A549 (cell line): ENCODE results near the gene CARD8. TPM values are rescaled to one million over a fixed set of nuclear protein-coding genes. Genes with fewer than 3 reads are reported as not detected.

Experiments used
- ATAC-seq, 2 experiments: fragments of 200-7000 bp in 1 of 2; fragments of >200 bp in 1 of 2; cut with Nextera tagmentation in 1 of 2; cut with Tn5 transposase in 1 of 2; 3 replicates each; pipeline versions ENCODE4 v1.8.0 to v1.9.1; 2018 to 2020; ENCODE audit warnings: mild to moderate bottlenecking in 1 of 2, moderate library complexity in 1 of 2
- CTCF ChIA-PET: fragments of 300-600 bp; sonication (Branson Sonifier 250); formaldehyde crosslinking; extraction: SDS; loops from one replicate; lab custom pipeline; 2021; ENCODE audit warnings: antibody characterized with exemption, inconsistent platforms; lab: Yijun Ruan, JAX
- POLR2A ChIA-PET: fragments of 350-600 bp; formaldehyde crosslinking; extraction: SDS; loops from one replicate; lab custom pipeline; 2021; ENCODE audit warnings: antibody characterized with exemption, inconsistent platforms; lab: Yijun Ruan, JAX
- DNase-seq, 2 experiments: peaks; one replicate each; pipeline versions ENCODE4 v3.0.0 to v3.0.0-alpha.2; 2011 to 2016; ENCODE audit warnings: low read depth in 1 of 2, low spot score in 1 of 2
- FAIRE-seq: peaks from 2 replicates; lab custom pipeline; 2011; peaks lifted over from hg19 to GRCh38; lab: Jason Lieb, UNC
- H3K27ac ChIP-seq, 2 experiments: fragments of >200 bp; sonication (Bioruptor Twin); formaldehyde crosslinking; 3 replicates each; pipeline ENCODE4 v1.5.1; 2016 to 2017
- H3K4me1 ChIP-seq: fragments of >200 bp; sonication (Bioruptor Twin); formaldehyde crosslinking; 3 replicates; pipeline ENCODE4 v1.6.1; 2016
- H3K4me2 ChIP-seq: fragments of >200 bp; sonication (Bioruptor Twin); formaldehyde crosslinking; 3 replicates; pipeline ENCODE4 v1.6.1; 2016
- H3K4me3 ChIP-seq: fragments of >200 bp; sonication (Bioruptor Twin); formaldehyde crosslinking; 3 replicates; pipeline ENCODE4 v1.5.1; 2016
- H3K9me3 ChIP-seq: fragments of >200 bp; sonication (Bioruptor Twin); formaldehyde crosslinking; 3 replicates; pipeline ENCODE4 v1.6.1; 2016
- E2F6 ChIP-seq: IDR thresholded peaks from 2 replicates; pipeline ENCODE4 v1.6.1; 2012; ENCODE audit warnings: low read depth, borderline replicate concordance
- EHF ChIP-seq: fragments of 250-450 bp; sonication (Bioruptor Pico); IDR thresholded peaks from 2 replicates; pipeline ENCODE4 v1.5.0; 2020; ENCODE audit warnings: mild to moderate bottlenecking
- FOXS1 ChIP-seq: fragments of 250-450 bp; sonication (Bioruptor Pico); IDR thresholded peaks from 2 replicates; pipeline ENCODE4 v1.5.0; 2020; ENCODE audit warnings: mild to moderate bottlenecking, moderate library complexity
- HES2 ChIP-seq: fragments of >200 bp; sonication (Bioruptor Twin); formaldehyde crosslinking; IDR thresholded peaks from 2 replicates; pipeline ENCODE4 v1.6.1; 2016
- HEYL ChIP-seq: fragments of 250-450 bp; sonication (Bioruptor Pico); IDR thresholded peaks from 2 replicates; pipeline ENCODE4 v1.8.0; 2021; ENCODE audit warnings: mild to moderate bottlenecking, moderate library complexity
- HOXA7 ChIP-seq: fragments of 250-450 bp; sonication (Bioruptor Pico); IDR thresholded peaks from 2 replicates; pipeline ENCODE4 v1.5.0; 2020; ENCODE audit warnings: mild to moderate bottlenecking, moderate library complexity
- HOXB13 ChIP-seq: fragments of 250-450 bp; sonication (Bioruptor Pico); IDR thresholded peaks from 2 replicates; pipeline ENCODE4 v1.5.0; 2020; ENCODE audit warnings: low read depth, mild to moderate bottlenecking, moderate library complexity
- JUN ChIP-seq, 2 experiments: fragments of >200 bp; sonication (Bioruptor Twin); formaldehyde crosslinking; IDR thresholded peaks; 2 replicates in 1 of 2; 3 replicates in 1 of 2; pipeline ENCODE4 v1.6.1; 2016 to 2017
- JUNB ChIP-seq: fragments of >200 bp; sonication (Bioruptor Twin); formaldehyde crosslinking; IDR thresholded peaks from 2 replicates; pipeline ENCODE4 v1.6.1; 2016
- KDM1A ChIP-seq: fragments of 200-600 bp; sonication (generic); IDR thresholded peaks from 2 replicates; pipeline ENCODE4 v1.6.1; 2016; ENCODE audit warnings: low read depth, mild to moderate bottlenecking
- MYC ChIP-seq: IDR thresholded peaks from 2 replicates; pipeline ENCODE4 v1.6.1; 2012; ENCODE audit warnings: mild to moderate bottlenecking, inconsistent platforms, low read length, improper control_type of control experiment, borderline replicate concordance
- NFE2L2 ChIP-seq: fragments of 150-350 bp; conservative IDR thresholded peaks from 2 replicates; pipeline ENCODE4 v1.6.1; 2014; ENCODE audit warnings: low read length
- POLR2A ChIP-seq: IDR thresholded peaks from 2 replicates; pipeline ENCODE4 v1.6.1; 2012; ENCODE audit warnings: mild to moderate bottlenecking, low read length
- POLR2AphosphoS2 ChIP-seq: conservative IDR thresholded peaks from 2 replicates; pipeline ENCODE4 v1.6.1; 2012; ENCODE audit warnings: low read length, improper control_type of control experiment, inconsistent platforms
- RFX5 ChIP-seq: fragments of 450-650 bp; IDR thresholded peaks from 2 replicates; pipeline ENCODE4 v1.7.1; 2014; ENCODE audit warnings: antibody characterized with exemption, mild to moderate bottlenecking, moderate library complexity
- SMC3 ChIP-seq: fragments of >200 bp; sonication (Bioruptor Twin); formaldehyde crosslinking; IDR thresholded peaks from 3 replicates; pipeline ENCODE4 v1.6.1; 2018; ENCODE audit warnings: inconsistent platforms
- SREBF2 ChIP-seq: fragments of 450-650 bp; IDR thresholded peaks from 2 replicates; pipeline ENCODE4 v1.6.1; 2014; ENCODE audit warnings: mild to moderate bottlenecking, moderate library complexity
- ZFP36 ChIP-seq: fragments of 450-650 bp; IDR thresholded peaks from 2 replicates; pipeline ENCODE4 v1.6.1; 2014; ENCODE audit warnings: borderline replicate concordance; ENCODE audit not compliant: partially characterized antibody
- WGBS: methylation state at CpG from one replicate; pipeline ENCODE4 v1.1.6; 2017; ENCODE audit errors: missing lambda C conversion rate; 5-methylcytosine and 5-hydroxymethylcytosine counted together
- polyA plus RNA-seq, 4 experiments: library from polyadenylated mRNA; depleted of rRNA in 3 of 4; stranded (reverse); fragments of >200 nt; fragmentation: RNase III in 1 of 4; extraction: RNeasy Plus Mini Kit Qiagen cat#74134 plus additional on column Dnase treatment in 1 of 4; gene quantifications; 2 replicates in 3 of 4; 3 replicates in 1 of 4; pipeline ENCODE4 v1.2.3, GENCODE V29; 2011 to 2017
- TF ChIP-seq, protein P1 (sequence below): fragments of 450-650 bp; IDR thresholded peaks from 2 replicates; pipeline ENCODE4 v1.6.1; 2014; ENCODE audit warnings: antibody characterized with exemption
- TF ChIP-seq, protein P2 (sequence below): fragments of 250-450 bp; sonication (Bioruptor Pico); IDR thresholded peaks from 2 replicates; pipeline ENCODE4 v1.5.0; 2021; ENCODE audit warnings: mild to moderate bottlenecking, moderate library complexity, borderline replicate concordance
- TF ChIP-seq, protein P3 (sequence below): fragments of 250-450 bp; sonication (Bioruptor Pico); IDR thresholded peaks from 2 replicates; pipeline ENCODE4 v1.5.0; 2020; ENCODE audit warnings: low read depth, mild to moderate bottlenecking, moderate library complexity
- TF ChIP-seq, protein P4 (sequence below): fragments of >200 bp; sonication (Bioruptor Twin); formaldehyde crosslinking; IDR thresholded peaks from 3 replicates; pipeline ENCODE4 v1.6.1; 2016

Gene CARD8
- polyA plus RNA-seq, 2 of the 4 experiments (the other 2 are of a cell fraction), result 27.5 to 34.7 TPM

DNA sequence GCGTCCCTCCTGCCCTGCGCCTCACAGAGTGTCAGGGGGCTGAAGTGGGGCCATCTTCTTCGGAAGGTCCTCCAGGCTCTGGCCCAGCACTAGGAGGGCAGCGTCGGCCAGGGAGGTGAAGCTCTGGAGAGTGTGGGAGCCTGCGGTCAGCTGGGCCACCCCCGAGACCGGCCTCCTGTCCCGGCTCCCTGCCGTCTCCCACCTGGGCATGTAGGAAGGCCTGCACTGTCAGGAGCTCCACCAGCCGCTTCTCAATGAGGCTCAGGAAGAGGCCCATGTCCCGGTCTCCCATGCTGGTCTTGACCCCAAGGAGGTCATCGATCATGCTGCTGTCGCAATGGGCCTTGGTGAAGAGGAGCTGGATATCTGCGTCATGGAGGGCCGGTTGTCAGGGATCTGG is 42.3 kb upstream of the CARD8 start:
- 96% methylated on average over 11 of the region's 16 CpGs for WGBS
- ChIA-PET POLR2A (no interaction called here), CTCF (interaction anchor here (1.0 to 15.7 kb wide), 9 partner anchors 10 to 335 kb away, joined by 3 to 499 read pairs (median 8); partner anchors contain the start of gene ZNF114)
- H3K9me3 ChIP-seq, result no peaks in the 10 kb centered on the region
- no peak overlapping the region for H3K4me3 ChIP-seq
- no peak for FAIRE-seq
- DNase-seq, result no peak
- H3K4me2 ChIP-seq, result no peak overlapping the region
- ATAC-seq, result no peak
- TF ChIP-seq HEYL (CRISPR knock-in tag) (no peak), SMC3 (no peak), POLR2AphosphoS2 (no peak), JUNB (no peak), HOXA7 (CRISPR knock-in tag) (no peak), MYC (no peak)
- TF ChIP-seq, protein P1, sequence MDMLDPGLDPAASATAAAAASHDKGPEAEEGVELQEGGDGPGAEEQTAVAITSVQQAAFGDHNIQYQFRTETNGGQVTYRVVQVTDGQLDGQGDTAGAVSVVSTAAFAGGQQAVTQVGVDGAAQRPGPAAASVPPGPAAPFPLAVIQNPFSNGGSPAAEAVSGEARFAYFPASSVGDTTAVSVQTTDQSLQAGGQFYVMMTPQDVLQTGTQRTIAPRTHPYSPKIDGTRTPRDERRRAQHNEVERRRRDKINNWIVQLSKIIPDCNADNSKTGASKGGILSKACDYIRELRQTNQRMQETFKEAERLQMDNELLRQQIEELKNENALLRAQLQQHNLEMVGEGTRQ, result no peak
- TF ChIP-seq, protein P2, sequence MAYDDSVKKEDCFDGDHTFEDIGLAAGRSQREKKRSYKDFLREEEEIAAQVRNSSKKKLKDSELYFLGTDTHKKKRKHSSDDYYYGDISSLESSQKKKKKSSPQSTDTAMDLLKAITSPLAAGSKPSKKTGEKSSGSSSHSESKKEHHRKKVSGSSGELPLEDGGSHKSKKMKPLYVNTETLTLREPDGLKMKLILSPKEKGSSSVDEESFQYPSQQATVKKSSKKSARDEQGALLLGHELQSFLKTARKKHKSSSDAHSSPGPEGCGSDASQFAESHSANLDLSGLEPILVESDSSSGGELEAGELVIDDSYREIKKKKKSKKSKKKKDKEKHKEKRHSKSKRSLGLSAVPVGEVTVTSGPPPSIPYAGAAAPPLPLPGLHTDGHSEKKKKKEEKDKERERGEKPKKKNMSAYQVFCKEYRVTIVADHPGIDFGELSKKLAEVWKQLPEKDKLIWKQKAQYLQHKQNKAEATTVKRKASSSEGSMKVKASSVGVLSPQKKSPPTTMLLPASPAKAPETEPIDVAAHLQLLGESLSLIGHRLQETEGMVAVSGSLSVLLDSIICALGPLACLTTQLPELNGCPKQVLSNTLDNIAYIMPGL, result no peak
- no peaks in the 10 kb centered on the region for H3K4me1 ChIP-seq
- no peak overlapping the region for H3K27ac ChIP-seq

DNA sequence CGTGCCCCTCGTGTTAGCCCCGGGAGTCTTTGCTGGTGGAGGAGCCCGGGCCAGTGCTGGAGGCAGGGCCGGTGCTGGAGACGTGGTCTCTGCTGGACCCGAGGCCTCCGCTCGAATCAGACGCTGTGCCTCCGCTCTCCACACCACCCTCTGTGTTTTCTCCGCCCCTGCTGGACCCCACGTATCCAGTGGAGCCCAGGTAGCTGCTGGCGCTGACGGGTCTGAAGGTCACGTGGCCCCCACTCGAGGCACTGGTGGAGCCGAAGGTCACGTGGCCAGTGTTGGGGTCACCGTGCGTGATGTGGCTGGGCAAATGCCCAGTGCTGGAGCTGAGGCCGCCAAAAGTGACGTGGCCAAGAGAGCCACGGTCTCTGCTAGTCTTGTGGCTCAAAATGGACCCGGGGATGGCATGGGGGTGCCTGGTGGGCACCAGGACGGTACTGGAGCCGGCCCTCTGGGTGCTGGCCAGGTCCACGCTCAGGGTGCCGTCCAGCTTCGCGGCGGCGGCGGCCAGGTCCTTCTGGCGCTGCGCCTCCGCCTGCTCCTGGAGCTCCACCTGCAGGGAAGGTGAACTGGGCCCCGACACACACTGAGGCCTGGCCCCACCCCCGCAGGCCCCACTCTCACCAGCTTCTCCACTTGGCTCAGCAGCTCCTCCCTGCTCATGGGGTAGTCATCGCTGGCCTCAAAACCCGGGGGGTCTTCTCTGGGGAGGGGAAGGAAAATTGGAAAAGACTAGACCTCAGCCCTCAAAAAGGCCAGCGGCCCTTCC is 41.4 kb upstream of the CARD8 start:
- no peak for DNase-seq
- Histone ChIP-seq H3K4me3 (no peak overlapping the region), H3K4me2 (no peak overlapping the region), H3K9me3 (no peaks in the 10 kb centered on the region), H3K27ac (no peak overlapping the region)
- CTCF ChIA-PET, result interaction anchor here (0.7 to 15.7 kb wide), 10 partner anchors 9 to 334 kb away, joined by 3 to 499 read pairs (median 5); partner anchors contain the start of gene ZNF114
- TF ChIP-seq HOXB13 (CRISPR knock-in tag) (no peak), HES2 (no peak), EHF (CRISPR knock-in tag) (no peak), ZFP36 (no peak), FOXS1 (CRISPR knock-in tag) (no peak), KDM1A (no peak), SMC3 (no peak), E2F6 (no peak), POLR2A (no peak), NFE2L2 (no peak), HOXA7 (CRISPR knock-in tag) (no peak), JUN (IDR thresholded peaks at IDR 0.05) (no peak), SREBF2 (no peak), RFX5 (no peak)
- TF ChIP-seq, protein P3, sequence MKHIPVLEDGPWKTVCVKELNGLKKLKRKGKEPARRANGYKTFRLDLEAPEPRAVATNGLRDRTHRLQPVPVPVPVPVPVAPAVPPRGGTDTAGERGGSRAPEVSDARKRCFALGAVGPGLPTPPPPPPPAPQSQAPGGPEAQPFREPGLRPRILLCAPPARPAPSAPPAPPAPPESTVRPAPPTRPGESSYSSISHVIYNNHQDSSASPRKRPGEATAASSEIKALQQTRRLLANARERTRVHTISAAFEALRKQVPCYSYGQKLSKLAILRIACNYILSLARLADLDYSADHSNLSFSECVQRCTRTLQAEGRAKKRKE (CRISPR knock-in tag), result no peak
- TF ChIP-seq, protein P4, sequence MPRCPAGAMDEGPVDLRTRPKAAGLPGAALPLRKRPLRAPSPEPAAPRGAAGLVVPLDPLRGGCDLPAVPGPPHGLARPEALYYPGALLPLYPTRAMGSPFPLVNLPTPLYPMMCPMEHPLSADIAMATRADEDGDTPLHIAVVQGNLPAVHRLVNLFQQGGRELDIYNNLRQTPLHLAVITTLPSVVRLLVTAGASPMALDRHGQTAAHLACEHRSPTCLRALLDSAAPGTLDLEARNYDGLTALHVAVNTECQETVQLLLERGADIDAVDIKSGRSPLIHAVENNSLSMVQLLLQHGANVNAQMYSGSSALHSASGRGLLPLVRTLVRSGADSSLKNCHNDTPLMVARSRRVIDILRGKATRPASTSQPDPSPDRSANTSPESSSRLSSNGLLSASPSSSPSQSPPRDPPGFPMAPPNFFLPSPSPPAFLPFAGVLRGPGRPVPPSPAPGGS, result no peak
- TF ChIP-seq, all 56 proteins: peak for 0
- FAIRE-seq, result no peak
- peak; percentile 28 to 33; a peak in 3 of 6 replicates for ATAC-seq
- 76% methylated on average over 30 of the region's 42 CpGs for WGBS
- POLR2A ChIA-PET, result no interaction called here
- no peaks in the 10 kb centered on the region for H3K4me1 ChIP-seq
